ENCODE data around the gene MYZAP.

MYZAP gene

GRCh38 chr15:57698991-57699390 is 107.3 kb downstream of the MYZAP start:
- no peak for DNase-seq (ENCODE audit: low read depth in 2 of 2)
- no peak for TF ChIP-seq CTCF (IDR thresholded peaks at IDR 0.05; ENCODE audit: low read depth, low read length)

GRCh38 chr15:57703387-57703786 is 111.7 kb downstream of the MYZAP start:
- no peak overlapping the region for H3K4me3 ChIP-seq (replicated peaks in 1 of 2; ENCODE audit: low read depth in 2 of 2, low read length in 2 of 2)
- no peak for DNase-seq (ENCODE audit: low read depth in 2 of 2)
- no peak for TF ChIP-seq CTCF (IDR thresholded peaks at IDR 0.05; ENCODE audit: low read depth, low read length)

More at GRCh38 chr15:57698991-57699390, 107.3 kb downstream of the MYZAP start:
- no peak overlapping the region for H3K4me3 ChIP-seq (replicated peaks in 1 of 2; ENCODE audit: low read depth in 2 of 2, low read length in 2 of 2)

GRCh38 chr15:57704441-57704840 is 112.7 kb downstream of the MYZAP start:
- no peak overlapping the region for H3K4me3 ChIP-seq (replicated peaks in 1 of 2; ENCODE audit: low read depth in 2 of 2, low read length in 2 of 2)
- no peak for TF ChIP-seq CTCF (IDR thresholded peaks at IDR 0.05; ENCODE audit: low read depth, low read length)
- no peak for DNase-seq (ENCODE audit: low read depth in 2 of 2)

- peak overlapping the region; percentile 96 to 97 for H3K4me3 ChIP-seq (replicated peaks in 1 of 2; ENCODE audit: low read depth in 2 of 2, low read length in 2 of 2)
- TF ChIP-seq CTCF (IDR thresholded peaks at IDR 0.05; ENCODE audit: low read depth, low read length) = no peak
- no peak for DNase-seq (ENCODE audit: low read depth in 2 of 2)
Observed at GRCh38 chr15:57705746-57706404, 114.2 kb downstream of the MYZAP start.

GRCh38 chr15:57706405-57707209 is 114.9 kb downstream of the MYZAP start, which contains the start of gene POLR2M:
Gene POLR2M, plus strand, starts transcription at chr15:57706714. Its CDS starts 129 bp downstream, at chr15:57706843.
- DNase-seq (ENCODE audit: low read depth in 2 of 2) = peak; percentile 99 to 100
- TF ChIP-seq CTCF (IDR thresholded peaks at IDR 0.05; ENCODE audit: low read depth, low read length) = no peak
- H3K4me3 ChIP-seq (replicated peaks in 1 of 2; ENCODE audit: low read depth in 2 of 2, low read length in 2 of 2) = peak within 1 kb of the TSS; percentile 96 to 97

GRCh38 chr15:57708047-57708446 is 116.3 kb downstream of the MYZAP start:
- TF ChIP-seq CTCF (IDR thresholded peaks at IDR 0.05; ENCODE audit: low read depth, low read length) = no peak
- peak overlapping the region; percentile 96 to 97 for H3K4me3 ChIP-seq (replicated peaks in 1 of 2; ENCODE audit: low read depth in 2 of 2, low read length in 2 of 2)
- peak; percentile 40 to 56 for DNase-seq (ENCODE audit: low read depth in 2 of 2)

Data from cardiac fibroblast (primary cell).